H1 (cell line): ENCODE data around the gene CAMK2D. TPM values are rescaled to one million over a fixed set of nuclear protein-coding genes. Genes with fewer than 3 reads are reported as not detected.

Source experiments
- ATF3 ChIP-seq: IDR thresholded peaks from 2 replicates; pipeline ENCODE4 v1.6.1; 2011; ENCODE audit warnings: low read depth, mild to moderate bottlenecking, low read length; ENCODE audit not compliant: insufficient read depth
- CHD7 ChIP-seq: fragments of 300-600 bp; sonication (generic); IDR thresholded peaks from 2 replicates; pipeline ENCODE4 v1.7.1; 2012; ENCODE audit warnings: low read length, moderate library complexity, mild to moderate bottlenecking, inconsistent platforms; ENCODE audit not compliant: insufficient replicate concordance
- polyA plus RNA-seq, 7 experiments: library from polyadenylated mRNA; depleted of rRNA in 3 of 7; stranded (reverse) in 5 of 7; unstranded in 2 of 7; fragments of >200 nt in 5 of 7; fragments of 200-250 nt in 2 of 7; gene quantifications; 1 replicate in 5 of 7; 2 replicates in 1 of 7; 4 replicates in 1 of 7; pipeline versions ENCODE4 v1.2.1 to v1.2.3, GENCODE V29; 2011 to 2013; ENCODE audit warnings: missing spikeins in 2 of 7, mixed read lengths in 2 of 7
- total RNA-seq: library from RNA; stranded (reverse); fragmentation: NEBNext Ultra II Directional; extraction: Animal tissue kit (Norgen Biotek cat#: 25700); gene quantifications from 2 replicates; pipeline ENCODE4 v1.2.1, GENCODE V29; 2021

The CAMK2D gene
- total and polyA plus RNA-seq, 2 of the 8 experiments (the other 6 are each of a cell fraction or from before 2014, with no cell fraction given) = 3.2 to 7.0 TPM

GRCh38 chr4:113513382-113513781 lies 248.2 kb downstream of the CAMK2D start (continued):
- TF ChIP-seq CHD7 = no peak
- TF ChIP-seq ATF3 = no peak
- TF ChIP-seq, all 59 proteins: peak for 0
